GM21529 (cell line): ENCODE measurements around the gene STAT5B.
"Not testable (repeated sequence)": the region's sequence is repeated elsewhere in the genome, so short reads cannot be mapped to it uniquely, and the experiment has no call there.

Experiments
- ATAC-seq: cut with Tn5 transposase; IDR thresholded peaks from one replicate; pipeline ENCODE4 v1.9.1; 2021; ENCODE audit not compliant: unreplicated experiment

The STAT5B gene

GRCh38 chr17:42239576-42239975, 36.6 kb downstream of the STAT5B start:
- not testable (repeated sequence) for ATAC-seq

GRCh38 chr17:42236760-42237159, 39.4 kb downstream of the STAT5B start:
- no peak for ATAC-seq

GRCh38 chr17:42233994-42234393, 42.2 kb downstream of the STAT5B start:
- no peak for ATAC-seq

GRCh38 chr17:42233156-42233555, 43.0 kb downstream of the STAT5B start:
- no peak for ATAC-seq

GRCh38 chr17:42230225-42230624, 46.0 kb downstream of the STAT5B start:
- no peak for ATAC-seq

- ATAC-seq, result no peak
Measured at GRCh38 chr17:42227849-42228700, 48.1 kb downstream of the STAT5B start.

GRCh38 chr17:42225646-42226045, 50.5 kb downstream of the STAT5B start:
- ATAC-seq, result no peak

- no peak for ATAC-seq
Measured at GRCh38 chr17:42224651-42225050, 51.5 kb downstream of the STAT5B start.

- ATAC-seq, result no peak
Measured at GRCh38 chr17:42221886-42222745, 54.1 kb downstream of the STAT5B start.

GRCh38 chr17:42219280-42219679, 56.9 kb downstream of the STAT5B start:
- ATAC-seq, result not testable (repeated sequence)

GRCh38 chr17:42214156-42214555, 62.0 kb downstream of the STAT5B start:
- ATAC-seq, result no peak

- ATAC-seq, result no peak
Measured at GRCh38 chr17:42212382-42212781, 63.8 kb downstream of the STAT5B start.

- ATAC-seq, result not testable (repeated sequence)
Measured at GRCh38 chr17:42211921-42212341, 64.3 kb downstream of the STAT5B start.

- ATAC-seq, result no peak
Measured at GRCh38 chr17:42210046-42210445, 66.1 kb downstream of the STAT5B start.

GRCh38 chr17:42206153-42206612, 70.0 kb downstream of the STAT5B start:
- ATAC-seq, result not testable (repeated sequence)

- no peak for ATAC-seq
Measured at GRCh38 chr17:42203354-42203753, 72.8 kb downstream of the STAT5B start.

GRCh38 chr17:42202696-42203095, 73.5 kb downstream of the STAT5B start:
- no peak for ATAC-seq

GRCh38 chr17:42202159-42202558, 74.0 kb downstream of the STAT5B start:
- ATAC-seq, result no peak

GRCh38 chr17:42201458-42201772, 74.8 kb downstream of the STAT5B start:
- no peak for ATAC-seq

GRCh38 chr17:42200706-42201457, 75.3 kb downstream of the STAT5B start:
- no peak for ATAC-seq

- no peak for ATAC-seq
Measured at GRCh38 chr17:42199416-42200011, 76.7 kb downstream of the STAT5B start.
